Stimulated activated CD4-positive, alpha-beta T cell treated with anti-CD3 and anti-CD28 coated beads, Interleukin-1b, Interleukin-23, amount 100 ng/mL, for 1 hour (primary cell): ENCODE measurements around the gene KIFBP.

Experiments used
- DNase-seq, 2 donors: peaks; one replicate each; pipeline ENCODE4 v3.0.0-alpha.2; 2020; ENCODE audit warnings: low read depth in 2 of 2

Gene KIFBP

GRCh38 chr10:69051303-69051702 is 62.7 kb downstream of the KIFBP start:
- no peak for DNase-seq

GRCh38 chr10:69051710-69052487 is 63.3 kb downstream of the KIFBP start:
- DNase-seq, result no peak

GRCh38 chr10:69052736-69053135 is 64.1 kb downstream of the KIFBP start:
- DNase-seq, result no peak

- no peak for DNase-seq
Measured at GRCh38 chr10:69055241-69055640, 66.6 kb downstream of the KIFBP start.

- DNase-seq, result no peak
Measured at GRCh38 chr10:69056129-69056528, 67.5 kb downstream of the KIFBP start.

DNA sequence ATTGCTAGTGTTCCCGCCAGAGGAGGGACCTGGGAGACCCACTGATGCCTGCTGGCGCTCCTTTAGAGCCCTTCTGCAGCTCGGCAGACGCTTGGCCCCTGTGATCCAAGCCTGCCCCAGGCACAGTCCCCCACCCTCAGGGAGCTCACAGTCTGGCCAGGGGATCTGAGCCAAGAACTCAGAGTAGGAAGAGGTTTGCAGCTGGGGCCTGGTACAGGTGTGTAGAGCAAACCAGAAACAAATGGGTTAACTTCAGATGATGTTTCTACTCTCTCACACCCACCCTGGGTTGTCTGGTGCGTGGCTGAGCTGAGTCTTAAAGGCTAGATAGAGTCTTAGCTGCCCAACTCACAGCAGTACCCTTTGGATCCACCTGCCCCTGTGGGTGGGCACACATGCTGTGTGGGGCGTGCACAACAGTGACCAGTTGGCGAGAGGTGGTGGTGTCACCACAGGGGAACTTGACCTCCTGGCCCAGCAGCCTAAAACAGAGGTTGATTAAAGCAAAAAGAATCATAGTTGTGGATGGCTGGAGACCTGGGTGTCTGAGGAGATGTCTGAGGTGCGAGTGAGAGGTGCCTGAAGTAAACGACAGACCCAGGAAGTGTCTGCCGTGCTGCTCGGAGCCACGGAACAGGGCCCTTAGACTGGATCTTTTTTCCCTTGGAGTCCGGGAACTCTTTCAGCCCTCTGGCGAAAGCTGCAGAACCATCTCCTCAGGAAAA is 68.1 kb downstream of the KIFBP start:
- DNase-seq, result no peak

GRCh38 chr10:69057261-69057950 is 68.8 kb downstream of the KIFBP start:
- no peak for DNase-seq

- DNase-seq, result no peak
Measured at GRCh38 chr10:69057951-69058297, 69.3 kb downstream of the KIFBP start.

DNA sequence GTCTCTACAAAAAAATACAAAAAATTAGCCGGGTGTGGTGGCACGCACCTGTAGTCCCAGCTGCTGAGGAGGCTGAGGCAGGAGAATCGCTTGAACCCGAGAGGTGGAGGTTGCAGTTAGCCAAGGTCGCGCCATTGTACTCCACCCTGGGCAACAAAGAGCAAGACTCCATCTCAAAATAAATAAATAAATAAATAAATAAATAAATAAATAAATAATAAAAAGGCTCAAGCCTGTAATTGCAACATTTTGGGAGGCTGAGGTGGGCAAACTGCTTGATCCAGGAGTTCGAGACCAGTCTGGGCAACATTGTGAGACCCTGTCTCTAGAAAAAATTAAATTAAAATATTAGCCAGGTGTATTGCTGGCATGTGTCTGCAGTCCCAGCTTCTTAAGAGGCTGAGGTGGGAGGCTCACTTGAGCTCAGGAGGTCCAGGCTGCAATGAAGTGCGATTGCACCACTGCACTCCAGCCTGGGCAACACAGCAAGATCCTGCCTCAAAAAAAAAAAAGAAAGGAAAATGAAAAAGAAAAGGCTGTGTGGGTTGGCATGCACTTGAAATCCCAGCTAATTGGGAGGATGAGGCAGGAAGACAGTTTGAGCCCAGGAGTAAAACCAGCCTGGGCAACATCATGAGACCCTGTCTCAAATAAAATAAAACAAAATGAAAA is 71.7 kb downstream of the KIFBP start:
- no peak for DNase-seq

DNA sequence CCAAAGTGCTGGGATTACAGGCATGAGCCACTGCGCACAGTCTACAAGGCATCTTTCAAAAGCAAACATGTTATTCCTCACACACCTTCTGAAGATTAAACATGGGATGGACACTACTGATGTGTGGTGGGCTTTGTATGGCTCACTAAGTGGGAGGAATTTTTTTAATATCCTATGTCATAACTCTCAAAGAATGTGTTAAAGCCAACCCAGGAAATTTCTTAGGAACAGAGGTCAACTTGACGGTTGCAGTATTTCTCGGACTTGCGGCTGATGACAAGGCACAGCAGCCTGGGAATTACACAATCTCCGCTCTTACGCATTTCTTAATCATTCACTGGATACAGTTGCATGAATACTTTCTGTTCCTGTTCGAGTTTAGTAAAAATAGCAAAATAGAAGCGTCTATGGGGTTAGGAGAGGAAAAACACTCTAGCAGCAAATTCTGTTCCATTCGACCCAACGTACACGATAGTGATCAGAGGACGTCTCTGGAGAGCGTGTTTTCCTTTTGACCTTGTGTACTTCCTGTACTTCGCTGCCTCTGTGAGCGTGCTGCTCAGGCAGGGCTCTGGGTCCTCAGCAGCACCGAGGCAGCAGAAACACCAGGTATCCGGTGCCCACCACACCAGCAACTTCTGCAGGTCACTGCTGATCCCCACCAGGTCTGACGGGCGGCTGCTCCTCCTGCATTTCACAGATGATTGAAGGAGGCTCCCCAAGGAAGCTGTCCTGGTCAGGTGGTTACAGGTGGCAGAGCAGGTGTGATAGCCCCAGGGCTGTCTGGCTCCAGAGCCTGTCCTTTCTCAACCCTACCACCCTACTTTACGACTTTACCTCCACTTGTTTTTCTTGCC is 72.9 kb downstream of the KIFBP start:
- no peak for DNase-seq

DNA sequence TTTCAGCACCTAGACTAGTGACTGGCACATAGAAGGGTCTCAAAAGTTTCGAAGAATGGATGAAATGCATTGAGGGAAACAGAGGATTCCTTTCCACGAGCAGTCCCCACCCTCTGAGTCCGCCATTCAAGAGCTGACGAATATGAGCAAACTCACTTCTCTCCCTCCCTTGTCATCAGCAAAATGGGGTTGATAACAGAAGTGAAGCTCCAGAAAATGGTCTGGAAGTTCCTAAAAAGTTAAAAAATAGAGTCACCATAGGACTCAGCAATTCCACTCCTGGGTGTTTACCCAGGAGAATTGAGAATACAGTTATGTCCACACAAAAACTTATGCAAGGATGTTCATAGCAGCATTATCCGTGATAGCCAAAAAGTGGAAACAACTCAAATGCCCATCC is 74.3 kb downstream of the KIFBP start:
- no peak for DNase-seq

GRCh38 chr10:69064762-69065328 is 76.2 kb downstream of the KIFBP start:
- DNase-seq, result no peak

DNA sequence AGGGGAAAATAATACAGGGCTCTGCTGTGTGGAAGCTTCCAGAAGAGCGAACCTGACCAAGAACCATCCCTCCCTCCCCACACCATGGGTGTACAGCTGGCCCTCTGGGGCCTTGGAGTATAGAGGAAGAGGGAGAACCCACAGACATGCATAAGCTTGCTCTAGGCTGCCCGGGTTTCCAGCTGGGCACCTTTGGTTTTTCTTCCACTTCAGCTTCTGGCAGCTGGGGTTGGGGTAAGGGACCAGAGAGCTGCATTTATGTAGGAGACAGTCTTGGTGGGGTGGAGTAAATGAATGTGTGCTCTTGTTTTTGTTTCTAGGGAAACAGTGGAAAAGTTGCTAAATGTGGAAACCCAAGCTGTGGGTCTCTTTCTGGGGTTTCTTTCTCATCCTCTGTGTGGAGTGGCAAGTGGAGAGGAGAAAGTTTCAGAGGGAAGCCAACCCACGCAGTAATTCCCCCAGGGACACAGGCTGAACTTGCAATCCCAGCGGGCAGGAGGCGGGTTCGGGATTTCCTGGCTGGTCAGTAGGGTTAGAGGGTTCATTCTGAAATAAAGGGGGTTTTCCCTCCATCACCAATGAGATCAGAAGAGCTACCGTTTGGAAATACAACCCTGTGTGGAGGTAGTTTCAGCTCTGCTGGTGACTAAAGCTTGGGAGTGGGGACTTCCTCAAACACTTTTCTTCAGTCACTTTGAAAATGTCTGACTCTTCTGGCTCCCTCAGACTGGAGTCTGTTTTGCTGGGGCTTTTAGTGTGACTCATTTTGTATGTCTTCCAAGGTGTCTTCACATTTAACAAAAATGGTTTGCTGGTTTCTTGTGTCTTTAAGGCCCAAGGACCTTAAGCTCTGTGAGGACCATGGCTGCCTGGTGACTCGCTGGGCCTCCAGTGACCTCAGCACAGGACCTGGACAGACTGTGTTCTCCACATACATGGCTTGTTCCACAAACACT is 77.1 kb downstream of the KIFBP start:
- no peak for DNase-seq
